ENCODE measurements around the gene MRPL24.

Gene MRPL24

GRCh38 chr1:156708218-156708661 lies 32.6 kb downstream of the MRPL24 start:
- no peak for DNase-seq

GRCh38 chr1:156707417-156708217 lies 33.3 kb downstream of the MRPL24 start:
- DNase-seq, result no peak

GRCh38 chr1:156706657-156707416 lies 34.1 kb downstream of the MRPL24 start:
- no peak for DNase-seq

GRCh38 chr1:156705918-156706656 lies 34.8 kb downstream of the MRPL24 start:
- DNase-seq, result peak; percentile 77

GRCh38 chr1:156705321-156705917 lies 35.5 kb downstream of the MRPL24 start, which contains the start of gene CRABP2:
CRABP2 (minus strand) TSS chr1:156705583; CDS start chr1:156705446, 137 bp downstream.
- peak; percentile 77 for DNase-seq

GRCh38 chr1:156704930-156705320 lies 36.0 kb downstream of the MRPL24 start:
- no peak for DNase-seq

GRCh38 chr1:156704166-156704711 lies 36.6 kb downstream of the MRPL24 start:
- no peak for DNase-seq

GRCh38 chr1:156703741-156704140 lies 37.1 kb downstream of the MRPL24 start:
- DNase-seq, result no peak

GRCh38 chr1:156703336-156703735 lies 37.6 kb downstream of the MRPL24 start:
- DNase-seq, result no peak

GRCh38 chr1:156700736-156701531 lies 40.0 kb downstream of the MRPL24 start:
- DNase-seq, result no peak

- DNase-seq, result no peak
These were observed 41.9 kb downstream of the MRPL24 start for GRCh38 chr1:156698995-156699394.

- DNase-seq, result no peak
These were observed 43.4 kb downstream of the MRPL24 start for GRCh38 chr1:156697481-156697880.

- no peak for DNase-seq
These were observed 44.1 kb downstream of the MRPL24 start for GRCh38 chr1:156696755-156697154.

GRCh38 chr1:156694690-156694962 lies 46.3 kb downstream of the MRPL24 start:
- no peak for DNase-seq

- no peak for DNase-seq
These were observed 46.8 kb downstream of the MRPL24 start for GRCh38 chr1:156693848-156694689.

- DNase-seq, result no peak
These were observed 47.7 kb downstream of the MRPL24 start for GRCh38 chr1:156692925-156693847.

GRCh38 chr1:156692441-156692924 lies 48.4 kb downstream of the MRPL24 start:
- no peak for DNase-seq

- DNase-seq, result no peak
These were observed 49.0 kb downstream of the MRPL24 start for GRCh38 chr1:156691665-156692440.

- DNase-seq, result no peak
These were observed 49.7 kb downstream of the MRPL24 start for GRCh38 chr1:156691191-156691590.

Data from NCI-H1694 treated with DMSO at 0.1 percent for 48 hours (cell line).